KMS-11 (cell line): Measurements from ENCODE around the gene PIGQ.

ENCODE experiments used
- H2AFZ ChIP-seq: fragments of 200-600 bp; sonication (generic); 2 replicates; pipeline ENCODE4 v1.6.1; 2016; ENCODE audit warnings: antibody characterized with exemption, mixed run types, low read depth
- H3K27ac ChIP-seq: fragments of 200-600 bp; sonication (generic); 2 replicates; pipeline ENCODE4 v1.6.1; 2016; ENCODE audit warnings: mild to moderate bottlenecking, mixed run types
- H3K27me3 ChIP-seq: fragments of 200-600 bp; sonication (generic); 2 replicates; pipeline ENCODE4 v1.6.1; 2017; ENCODE audit warnings: mild to moderate bottlenecking, low read depth, mixed run types, moderate library complexity; ENCODE audit not compliant: insufficient read depth
- H3K36me3 ChIP-seq: fragments of 200-600 bp; sonication (generic); 2 replicates; pipeline ENCODE4 v1.6.1; 2017; ENCODE audit warnings: mild to moderate bottlenecking, mixed run types; ENCODE audit not compliant: insufficient read depth
- H3K4me1 ChIP-seq: fragments of 200-600 bp; sonication (generic); 2 replicates; pipeline ENCODE4 v1.6.1; 2016; ENCODE audit warnings: mild to moderate bottlenecking, low read depth, mixed run types; ENCODE audit not compliant: poor library complexity, severe bottlenecking
- H3K4me2 ChIP-seq: fragments of 200-600 bp; sonication (generic); 2 replicates; pipeline ENCODE4 v1.7.0; 2016; ENCODE audit warnings: mild to moderate bottlenecking, mixed run types
- H3K4me3 ChIP-seq: fragments of 200-600 bp; sonication (generic); IDR thresholded peaks from 2 replicates; pipeline ENCODE4 v1.6.1; 2017; ENCODE audit warnings: low read depth, low read length, mixed read lengths; ENCODE audit not compliant: insufficient read depth
- H3K79me2 ChIP-seq: fragments of 200-600 bp; sonication (generic); 2 replicates; pipeline ENCODE4 v1.6.1; 2016; ENCODE audit warnings: low read depth, mixed run types; ENCODE audit not compliant: insufficient read depth
- H3K9ac ChIP-seq: fragments of 200-600 bp; sonication (generic); 2 replicates; pipeline ENCODE4 v1.6.1; 2016; ENCODE audit warnings: mild to moderate bottlenecking, mixed run types
- H4K20me1 ChIP-seq: fragments of 200-600 bp; sonication (generic); 2 replicates; pipeline ENCODE4 v1.6.1; 2016; ENCODE audit warnings: mild to moderate bottlenecking, mixed run types; ENCODE audit not compliant: insufficient read depth
- CTCF ChIP-seq: fragments of 200-600 bp; sonication (generic); conservative IDR thresholded peaks from 2 replicates; pipeline ENCODE4 v1.6.1; 2017; ENCODE audit warnings: low read depth, mild to moderate bottlenecking, antibody characterized with exemption, low read length, moderate library complexity, mixed read lengths

Gene PIGQ

DNA sequence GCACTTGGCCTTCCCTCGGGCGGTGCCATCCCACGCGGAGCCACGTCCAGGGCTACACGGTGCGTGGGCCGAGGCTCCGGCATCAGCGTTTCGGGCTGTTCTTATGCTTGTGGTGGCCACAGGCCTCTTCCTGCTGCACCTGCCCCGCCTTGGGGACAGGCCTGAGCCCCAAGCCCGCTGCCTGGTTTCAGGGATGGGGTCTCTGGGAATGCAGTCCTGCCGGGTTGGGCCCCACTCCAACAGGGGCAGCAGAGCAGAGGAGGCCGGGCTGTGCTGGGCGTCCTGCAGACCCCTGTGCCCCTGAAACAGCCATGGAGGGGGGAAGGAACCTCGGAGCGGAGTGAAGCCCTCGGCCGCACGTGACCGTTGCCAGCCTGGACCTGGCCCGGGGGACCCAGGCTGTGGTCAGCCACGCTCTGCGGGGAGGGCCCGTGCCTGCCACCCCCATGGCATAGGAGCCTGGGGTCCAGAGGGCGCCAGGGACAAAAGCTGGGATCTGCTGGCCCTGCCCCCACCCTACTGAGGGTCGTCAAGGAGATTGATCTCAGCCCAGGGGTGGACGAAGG is 60.6 kb downstream of the PIGQ start:
- no peaks in the 10 kb centered on the region; the same call in 1 of the 2 replicates for H3K36me3 ChIP-seq
- no peak overlapping the region for H3K9ac ChIP-seq
- H4K20me1 ChIP-seq: no peaks in the 10 kb centered on the region
- peaks cover 3% of the 10 kb centered on the region for H3K4me1 ChIP-seq
- no peak overlapping the region for H3K27ac ChIP-seq
- no peaks in the 10 kb centered on the region for H3K27me3 ChIP-seq
- H3K79me2 ChIP-seq: peaks cover 6% of the 10 kb centered on the region; the same call in 1 of the 2 replicates
- no peak overlapping the region for H3K4me3 ChIP-seq
- TF ChIP-seq CTCF: no peak
- no peak overlapping the region for H2AFZ ChIP-seq
- no peak overlapping the region for H3K4me2 ChIP-seq

GRCh38 chr16:630815-631405 is 61.1 kb downstream of the PIGQ start, which contains the start of gene WFIKKN1:
TSS of gene WFIKKN1 (plus strand) at chr16:630985. CDS start at chr16:631254, 269 bp downstream.
- Histone ChIP-seq H3K4me1 (peaks cover 3% of the 10 kb centered on the region), H3K79me2 (peaks cover 11% of the 10 kb centered on the region; the same call in 1 of the 2 replicates), H2AFZ (no peak within 1 kb of the TSS), H3K4me3 (no peak within 1 kb of the TSS), H3K36me3 (no peaks in the 10 kb centered on the region; the same call in 1 of the 2 replicates), H3K27me3 (no peaks in the 10 kb centered on the region), H3K27ac (no peak within 1 kb of the TSS), H3K4me2 (no peak within 1 kb of the TSS), H3K9ac (no peak within 1 kb of the TSS), H4K20me1 (no peaks in the 10 kb centered on the region)
- TF ChIP-seq CTCF: no peak

DNA sequence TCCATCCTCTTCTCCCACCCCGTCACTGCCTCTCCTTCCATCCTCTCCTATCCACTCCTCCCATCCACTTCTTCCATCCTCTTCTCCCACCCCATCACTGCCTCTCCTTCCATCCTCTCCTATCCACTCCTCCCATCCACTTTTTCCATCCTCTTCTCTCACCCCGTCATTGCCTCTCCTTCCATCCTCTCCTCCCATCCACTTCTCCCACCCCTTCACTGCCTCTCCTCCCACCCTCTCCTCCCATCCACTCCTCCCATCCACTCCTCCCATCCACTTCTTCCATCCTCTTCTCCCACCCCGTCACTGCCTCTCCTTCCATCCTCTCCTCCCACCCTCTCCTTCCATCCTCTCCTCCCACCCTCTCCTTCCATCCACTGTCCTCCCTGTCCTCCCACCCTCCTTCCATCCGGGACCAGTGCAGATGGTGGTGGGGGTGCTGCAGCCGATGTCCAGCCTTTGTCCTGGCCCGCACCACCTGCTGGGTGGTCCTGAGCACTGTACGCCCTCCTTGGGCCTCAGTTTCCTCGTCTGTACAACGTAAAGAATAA is 62.1 kb downstream of the PIGQ start:
- Histone ChIP-seq H3K4me1 (peaks cover 3% of the 10 kb centered on the region), H3K9ac (no peak overlapping the region), H3K4me2 (no peak overlapping the region), H3K4me3 (no peak overlapping the region), H3K36me3 (no peaks in the 10 kb centered on the region; the same call in 1 of the 2 replicates), H2AFZ (no peak overlapping the region), H3K27me3 (no peaks in the 10 kb centered on the region), H3K79me2 (peaks cover 12% of the 10 kb centered on the region; the same call in 1 of the 2 replicates), H3K27ac (no peak overlapping the region), H4K20me1 (no peaks in the 10 kb centered on the region)
- TF ChIP-seq CTCF: no peak

DNA sequence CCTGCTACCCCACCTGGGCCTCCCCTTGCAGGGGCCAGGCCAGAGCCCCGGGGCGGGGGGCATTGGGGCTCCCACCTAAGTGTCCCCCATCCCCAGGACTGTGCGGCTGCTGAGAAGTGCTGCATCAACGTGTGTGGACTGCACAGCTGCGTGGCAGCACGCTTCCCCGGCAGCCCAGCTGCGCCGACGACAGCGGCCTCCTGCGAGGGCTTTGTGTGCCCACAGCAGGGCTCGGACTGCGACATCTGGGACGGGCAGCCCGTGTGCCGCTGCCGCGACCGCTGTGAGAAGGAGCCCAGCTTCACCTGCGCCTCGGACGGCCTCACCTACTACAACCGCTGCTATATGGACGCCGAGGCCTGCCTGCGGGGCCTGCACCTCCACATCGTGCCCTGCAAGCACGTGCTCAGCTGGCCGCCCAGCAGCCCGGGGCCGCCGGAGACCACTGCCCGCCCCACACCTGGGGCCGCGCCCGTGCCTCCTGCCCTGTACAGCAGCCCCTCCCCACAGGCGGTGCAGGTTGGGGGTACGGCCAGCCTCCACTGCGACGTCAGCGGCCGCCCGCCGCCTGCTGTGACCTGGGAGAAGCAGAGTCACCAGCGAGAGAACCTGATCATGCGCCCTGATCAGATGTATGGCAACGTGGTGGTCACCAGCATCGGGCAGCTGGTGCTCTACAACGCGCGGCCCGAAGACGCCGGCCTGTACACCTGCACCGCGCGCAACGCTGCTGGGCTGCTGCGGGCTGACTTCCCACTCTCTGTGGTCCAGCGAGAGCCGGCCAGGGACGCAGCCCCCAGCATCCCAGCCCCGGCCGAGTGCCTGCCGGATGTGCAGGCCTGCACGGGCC is 62.9 kb downstream of the PIGQ start:
- H3K4me1 ChIP-seq: peaks cover 6% of the 10 kb centered on the region
- no peaks in the 10 kb centered on the region for H3K27me3 ChIP-seq
- no peak overlapping the region for H3K27ac ChIP-seq
- H2AFZ ChIP-seq: no peak overlapping the region
- no peaks in the 10 kb centered on the region; the same call in 1 of the 2 replicates for H3K36me3 ChIP-seq
- no peak overlapping the region for H3K9ac ChIP-seq
- TF ChIP-seq CTCF: no peak
- H4K20me1 ChIP-seq: no peaks in the 10 kb centered on the region
- no peak overlapping the region for H3K4me2 ChIP-seq
- peaks cover 12% of the 10 kb centered on the region; the same call in 1 of the 2 replicates for H3K79me2 ChIP-seq
- no peak overlapping the region for H3K4me3 ChIP-seq
